Heart right ventricle (tissue), 16 donors: ENCODE measurements around the gene MCUR1. TPM values are rescaled to one million over a fixed set of nuclear protein-coding genes. Genes with fewer than 3 reads are reported as not detected.

Experiments
- ATAC-seq, 8 donors: fragments of 200-7000 bp; cut with Tn5 transposase; one replicate each; pipeline ENCODE4 v1.9.1; 2020; ENCODE audit warnings: mild to moderate bottlenecking in 8 of 8, moderate library complexity in 8 of 8, moderate number of reproducible peaks in 1 of 8
- DNase-seq, 2 donors: peaks; one replicate each; pipeline ENCODE4 v3.0.0-alpha.2; 2020
- H3K27ac ChIP-seq, 10 donors: fragments of 200-600 bp; sonication (generic) in 2 of 10; one replicate each; pipeline versions ENCODE4 v1.5.0 to v1.8.0; 2020 to 2022; ENCODE audit warnings: mild to moderate bottlenecking in 3 of 10
- H3K27me3 ChIP-seq, 7 donors: fragments of 200-600 bp; one replicate each; pipeline ENCODE4 v1.8.0; 2021 to 2022; ENCODE audit warnings: mild to moderate bottlenecking in 2 of 7
- H3K36me3 ChIP-seq, 9 donors: fragments of 200-600 bp; sonication (generic) in 1 of 9; one replicate each; pipeline versions ENCODE4 v1.5.0 to v1.8.0; 2020 to 2022; ENCODE audit warnings: mild to moderate bottlenecking in 2 of 9
- H3K4me1 ChIP-seq, 9 donors: fragments of 200-600 bp; sonication (generic) in 1 of 9; one replicate each; pipeline versions ENCODE4 v1.5.0 to v1.8.0; 2020 to 2022; ENCODE audit warnings: mild to moderate bottlenecking in 4 of 9
- H3K4me3 ChIP-seq, 10 donors: fragments of 200-600 bp; sonication (generic) in 2 of 10; one replicate each; pipeline versions ENCODE4 v1.5.0 to v1.8.0; 2020 to 2022; ENCODE audit warnings: mild to moderate bottlenecking in 7 of 10, moderate library complexity in 2 of 10
- H3K9me3 ChIP-seq, 11 donors: fragments of 200-600 bp in 10 of 11; sonication (generic) in 2 of 11; one replicate each; pipeline versions ENCODE4 v1.5.0 to v1.8.0; 2013 to 2022; ENCODE audit warnings: mild to moderate bottlenecking in 2 of 11, control low read depth in 1 of 11, moderate library complexity in 1 of 11
- CTCF ChIP-seq, 9 donors: fragments of 200-600 bp; sonication (generic) in 2 of 9; IDR thresholded peaks; one replicate each; pipeline versions ENCODE4 v1.5.0 to v1.8.0; 2021 to 2022; ENCODE audit warnings: antibody characterized with exemption in 9 of 9, mild to moderate bottlenecking in 5 of 9, moderate library complexity in 1 of 9
- WGBS, 2 donors: extraction: QIAGEN DNeasy Blood & Tissue Kit; methylation state at CpG; one replicate each; pipeline ENCODE4 v1.1.7; 2013; ENCODE audit warnings: inconsistent platforms in 1 of 2; 5-methylcytosine and 5-hydroxymethylcytosine counted together
- intact Hi-C, 10 donors: fragments of 100-400 bp; cut with DNase I; formaldehyde crosslinking; loops; one replicate each; pipeline versions ENCODE4 v1.11.1 to v1.14.2; 2022
- polyA plus RNA-seq, 2 donors: library from polyadenylated mRNA; stranded (reverse); fragments of 200-250 nt; gene quantifications; one replicate each; pipeline ENCODE4 v1.2.3, GENCODE V29; 2013
- total RNA-seq, 10 donors: library from RNA; stranded (reverse); fragmentation: NEBNext Ultra II Directional in 3 of 10; extraction: Animal tissue kit (Norgen Biotek cat#: 25700) in 3 of 10; gene quantifications; one replicate each; pipeline versions ENCODE4 v1.2.1 to v1.2.4, GENCODE V29; 2021 to 2023
- donor health status: Arrhythmogenic right ventricular cardiomyopathy.
- donor health status: ischemic (EF 13 %, LVEDD 7.1; RV severe dilation, severe dysfunction).
- donor health status: healthy with polysubstance abuse.
- donor health status: DM: no; HTN: yes; CAD: no.
- donor health status: DM: no; HTN: no; CAD: no.
- donor health status: ischemic (EF 25% LVEDD 6.9; RV normal size, moderate dysfunction).
- donor health status: ischemic (EF 25% LVEDD 5.7; RV mildly dilated, moderate dysfunction).
- donor health status: healthy.
- donor health status: DM: yes; HTN: yes; CAD: no.
- donor health status: Ischemic cardiomyopathy.
- donor health status: ischemic (EF 35%, LVEDD 5.7; RV mildly dilated, moderate dysfunction).
- donor health status: nonischemic (EF 11% LVEDD 7.7; RV severe dilation, severe dysfunction).
- donor health status: DM: yes; HTN: yes; CAD: no.
- donor health status: PGD.
- donor health status: ischemic (EF 29% LVEDD 5.4; RV normal size, mild dysfunction).
- donor health status: nonischemic (EF 23%, LVEDD 6.1; RV moderate dilation, normal function).

The MCUR1 gene
- total and polyA plus RNA-seq, 12 donors, result 17.2 to 81.6 (median 32.7) TPM

DNA sequence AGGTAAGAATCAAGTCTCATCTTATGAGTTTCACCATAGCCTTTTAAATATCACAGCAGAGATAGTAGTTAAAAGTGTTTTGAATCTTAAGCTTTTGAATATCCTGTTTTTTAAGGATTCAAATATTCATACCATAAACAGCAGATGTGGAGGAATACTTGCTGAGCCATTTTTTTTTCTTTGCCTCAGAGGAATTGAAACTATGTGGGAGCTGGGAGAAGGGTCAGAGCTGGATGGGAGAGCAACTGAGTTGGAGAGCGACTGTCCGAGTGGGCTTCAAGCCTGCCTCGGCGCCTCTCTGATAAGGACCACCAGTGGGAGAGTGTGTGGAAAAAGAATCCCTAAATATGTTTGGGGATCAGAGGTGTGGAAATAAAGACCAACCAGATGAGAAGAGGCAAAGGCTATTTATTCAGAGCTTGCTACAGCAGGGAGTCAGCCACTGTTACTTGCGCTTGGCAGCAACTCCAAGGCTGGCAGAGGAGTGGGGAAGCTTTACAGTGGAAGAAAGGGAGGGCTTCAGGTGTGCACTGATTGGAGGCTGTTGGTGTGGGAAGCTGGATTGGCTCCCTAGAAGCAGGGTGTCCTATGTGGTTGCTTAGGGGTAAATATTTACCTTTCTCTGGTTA is 34.3 kb upstream of the MCUR1 start:
- H3K27ac ChIP-seq, result peak overlapping the region in 1 of 10 donors; percentile 56
- peaks cover 0 to 14% (median 0%) of the 10 kb centered on the region in 7 donors for H3K27me3 ChIP-seq
- DNase-seq (no peak), ATAC-seq (peak in 3 of 8 donors; percentile 13 to 27 (median 25))
- H3K4me1 ChIP-seq, result no peaks in the 10 kb centered on the region
- H3K36me3 ChIP-seq, result no peaks in the 10 kb centered on the region
- H3K9me3 ChIP-seq, result no peaks in the 10 kb centered on the region
- 52 to 57% methylated on average over 5 of the region's 5 CpGs for WGBS, 2 donors
- H3K4me3 ChIP-seq, result no peak overlapping the region
- no peak for TF ChIP-seq CTCF (IDR thresholded peaks at IDR 0.05)
- intact Hi-C loops, result no loop called here

- 80 to 91% methylated on average over 11 of the region's 11 CpGs for WGBS, 2 donors
- Histone ChIP-seq H3K27me3 (peaks cover 0 to 14% (median 0%) of the 10 kb centered on the region in 7 donors), H3K36me3 (no peaks in the 10 kb centered on the region), H3K9me3 (no peaks in the 10 kb centered on the region), H3K27ac (no peak overlapping the region), H3K4me3 (no peak overlapping the region), H3K4me1 (no peaks in the 10 kb centered on the region)
- no peak for ATAC-seq
- DNase-seq, result no peak
- no peak for TF ChIP-seq CTCF (IDR thresholded peaks at IDR 0.05)
- intact Hi-C loops, result no loop called here
These were observed 33.1 kb upstream of the MCUR1 start for GRCh38 chr6:13847326-13848050.

GRCh38 chr6:13846841-13847240 is 32.5 kb upstream of the MCUR1 start:
- Histone ChIP-seq H3K4me3 (no peak overlapping the region), H3K4me1 (no peaks in the 10 kb centered on the region), H3K27ac (no peak overlapping the region), H3K9me3 (no peaks in the 10 kb centered on the region), H3K27me3 (peaks cover 0 to 14% (median 0%) of the 10 kb centered on the region in 7 donors), H3K36me3 (no peaks in the 10 kb centered on the region)
- DNase-seq, result no peak
- intact Hi-C loops, result no loop called here
- WGBS, 2 donors, result 72 to 74% methylated on average over 13 of the region's 13 CpGs
- no peak for TF ChIP-seq CTCF (IDR thresholded peaks at IDR 0.05)
- no peak for ATAC-seq

GRCh38 chr6:13841936-13842335 is 27.6 kb upstream of the MCUR1 start:
- Histone ChIP-seq H3K36me3 (no peaks in the 10 kb centered on the region), H3K27me3 (peaks cover 0 to 6% (median 0%) of the 10 kb centered on the region in 7 donors), H3K27ac (no peak overlapping the region), H3K4me3 (no peak overlapping the region), H3K4me1 (peaks cover 0 to 3% (median 0%) of the 10 kb centered on the region in 9 donors), H3K9me3 (no peaks in the 10 kb centered on the region)
- DNase-seq (no peak), ATAC-seq (no peak)
- WGBS, 2 donors, result 84 to 85% methylated on average over 5 of the region's 5 CpGs
- intact Hi-C loops, result no loop called here
- TF ChIP-seq CTCF (IDR thresholded peaks at IDR 0.05), result no peak
